Skeletal muscle satellite cell (primary cell): ENCODE measurements around the gene TMEM109.
"Not testable (repeated sequence)": the region's sequence is repeated elsewhere in the genome, so short reads cannot be mapped to it uniquely, and the experiment has no call there.

Experiments
- H3K27me3 ChIP-seq: 2 replicates; pipeline ENCODE4 v1.7.0; 2013; ENCODE audit warnings: low read length; ENCODE audit not compliant: control insufficient read depth, insufficient read depth
- H3K36me3 ChIP-seq: 2 replicates; pipeline ENCODE4 v1.7.0; 2013; ENCODE audit warnings: mild to moderate bottlenecking, control low read depth, low read length; ENCODE audit not compliant: insufficient read depth
- H3K4me1 ChIP-seq: 2 replicates; pipeline ENCODE4 v1.7.0; 2013; ENCODE audit warnings: low read length; ENCODE audit not compliant: control insufficient read depth, insufficient read depth
- H3K4me2 ChIP-seq: 2 replicates; pipeline ENCODE4 v1.7.0; 2013; ENCODE audit warnings: mild to moderate bottlenecking, low read length
- H3K4me3 ChIP-seq: 2 replicates; pipeline ENCODE4 v1.7.0; 2013; ENCODE audit warnings: low read length
- H3K9ac ChIP-seq: 2 replicates; pipeline ENCODE4 v1.7.0; 2013; ENCODE audit warnings: mild to moderate bottlenecking, low read depth, low read length, moderate library complexity
- H3K9me3 ChIP-seq: replicated peaks from 2 replicates; pipeline ENCODE4 v1.7.0; 2013; ENCODE audit warnings: mild to moderate bottlenecking, control low read depth, low read length

TMEM109 gene

GRCh38 chr11:60905551-60906113 is 8.3 kb upstream of the TMEM109 start:
- peak overlapping the region; percentile 99 for H3K9ac ChIP-seq
- H3K9me3 ChIP-seq, result no peaks in the 10 kb centered on the region
- H3K27me3 ChIP-seq, result peaks cover 19% of the 10 kb centered on the region
- peak overlapping the region; percentile 94 for H3K4me3 ChIP-seq
- H3K4me1 ChIP-seq, result peaks cover 16% of the 10 kb centered on the region
- H3K4me2 ChIP-seq, result peak overlapping the region; percentile 88
- peaks cover 30% of the 10 kb centered on the region for H3K36me3 ChIP-seq

DNA sequence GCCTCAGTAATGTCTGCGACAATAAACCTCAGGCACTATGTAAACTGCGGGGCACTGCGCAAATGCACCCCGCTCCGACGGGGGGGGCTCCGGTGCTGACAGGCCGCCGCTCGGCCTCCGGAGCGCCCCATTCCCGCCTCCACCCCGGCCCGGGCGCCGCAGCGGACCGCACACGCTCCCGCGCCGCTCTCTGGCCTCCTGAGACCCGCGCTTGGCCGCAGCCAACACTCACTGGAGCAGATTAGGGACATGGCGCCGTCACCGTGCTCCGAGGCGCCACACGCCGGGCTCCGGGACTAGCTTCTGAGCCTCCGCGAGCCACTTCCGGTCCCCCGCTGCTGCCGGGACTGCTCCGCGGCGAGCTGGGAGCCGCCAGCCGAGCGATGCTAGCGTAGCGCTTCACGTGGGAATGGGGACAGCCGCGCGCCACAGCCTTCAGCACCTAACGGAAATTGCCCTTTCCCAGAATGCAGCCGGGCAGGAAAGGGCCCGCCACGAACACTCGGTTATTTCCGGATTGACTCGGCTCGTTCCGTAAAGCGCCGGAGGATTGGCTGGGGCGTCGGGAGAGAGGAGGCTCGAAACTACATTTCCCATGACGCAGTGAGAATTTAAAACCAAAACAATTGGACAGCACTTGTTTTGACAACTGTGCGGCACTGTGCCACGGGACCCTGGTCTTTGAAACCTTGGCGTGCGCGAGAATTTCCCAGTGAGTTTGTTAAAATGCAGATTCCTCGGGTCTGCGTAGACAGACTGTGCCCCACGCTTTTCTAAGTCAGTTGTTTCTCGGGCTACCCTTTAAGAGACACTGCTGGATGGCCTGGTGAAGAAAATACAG is 7.6 kb upstream of the TMEM109 start, which contains the start of gene PRPF19:
TSS of gene PRPF19 (minus strand) at position 454 of the 841 bp plus-strand sequence. CDS start at position 251, 203 bp downstream.
- Histone ChIP-seq H3K4me2 (peak within 1 kb of the TSS; percentile 88), H3K4me1 (peaks cover 16% of the 10 kb centered on the region), H3K4me3 (peak within 1 kb of the TSS; percentile 94), H3K9me3 (no peaks in the 10 kb centered on the region), H3K9ac (peak within 1 kb of the TSS; percentile 99), H3K36me3 (peaks cover 23% of the 10 kb centered on the region), H3K27me3 (peaks cover 25% of the 10 kb centered on the region)

DNA sequence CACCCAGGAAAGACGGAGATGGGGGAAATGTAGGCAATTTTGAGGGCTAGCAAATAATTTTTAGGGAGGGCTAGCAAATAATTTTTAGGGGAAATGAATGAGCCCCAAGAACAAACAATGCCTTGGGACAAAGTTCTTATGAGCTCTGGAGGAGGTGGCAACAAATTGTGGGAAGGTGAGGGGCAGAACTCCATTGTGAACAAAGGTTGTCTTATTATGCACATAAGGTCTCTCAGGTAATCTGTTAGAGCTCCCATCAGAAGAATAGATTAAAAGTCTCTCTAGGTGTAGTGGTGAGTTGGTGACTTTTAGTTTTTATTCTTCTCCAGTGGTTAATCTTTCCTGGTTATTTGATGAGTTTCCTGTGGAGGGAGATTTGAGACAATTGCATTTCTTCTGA is 5.2 kb upstream of the TMEM109 start:
- Histone ChIP-seq H3K9me3 (no peaks in the 10 kb centered on the region), H3K27me3 (peaks cover 28% of the 10 kb centered on the region), H3K4me3 (no peak overlapping the region), H3K36me3 (peaks cover under 1% of the 10 kb centered on the region), H3K9ac (no peak overlapping the region), H3K4me2 (no peak overlapping the region), H3K4me1 (peaks cover 21% of the 10 kb centered on the region)

- H3K9ac ChIP-seq, H3K4me2 ChIP-seq, H3K36me3 ChIP-seq, H3K4me3 ChIP-seq, H3K9me3 ChIP-seq: not testable (repeated sequence)
- Histone ChIP-seq H3K4me1 (peaks cover 16% of the 10 kb centered on the region), H3K27me3 (peaks cover 28% of the 10 kb centered on the region)
These were observed 4.2 kb upstream of the TMEM109 start for GRCh38 chr11:60909680-60910280.

DNA sequence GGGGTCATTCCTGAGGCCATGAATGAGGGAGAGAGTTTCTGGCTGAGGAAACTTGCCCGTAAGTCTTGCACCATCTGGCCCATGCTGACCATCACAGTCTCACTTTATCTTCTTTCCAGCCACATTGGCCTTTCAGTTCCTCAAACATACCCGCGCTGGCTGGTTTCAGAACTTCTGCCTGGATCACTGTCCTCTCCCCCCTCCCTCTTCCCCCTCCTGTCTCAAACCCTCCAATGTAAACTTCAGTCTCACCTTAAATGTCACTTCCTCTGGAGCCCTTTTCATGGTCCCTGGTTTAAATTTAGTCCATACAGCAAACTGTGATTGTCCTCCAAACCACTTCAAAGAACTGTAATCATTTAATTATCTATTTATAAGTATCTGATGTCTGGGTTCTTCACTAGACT is 3.7 kb upstream of the TMEM109 start:
- Histone ChIP-seq H3K36me3 (no peaks in the 10 kb centered on the region), H3K4me1 (peaks cover 11% of the 10 kb centered on the region), H3K9me3 (no peaks in the 10 kb centered on the region), H3K27me3 (peaks cover 28% of the 10 kb centered on the region), H3K9ac (no peak overlapping the region), H3K4me3 (no peak overlapping the region), H3K4me2 (no peak overlapping the region)

DNA sequence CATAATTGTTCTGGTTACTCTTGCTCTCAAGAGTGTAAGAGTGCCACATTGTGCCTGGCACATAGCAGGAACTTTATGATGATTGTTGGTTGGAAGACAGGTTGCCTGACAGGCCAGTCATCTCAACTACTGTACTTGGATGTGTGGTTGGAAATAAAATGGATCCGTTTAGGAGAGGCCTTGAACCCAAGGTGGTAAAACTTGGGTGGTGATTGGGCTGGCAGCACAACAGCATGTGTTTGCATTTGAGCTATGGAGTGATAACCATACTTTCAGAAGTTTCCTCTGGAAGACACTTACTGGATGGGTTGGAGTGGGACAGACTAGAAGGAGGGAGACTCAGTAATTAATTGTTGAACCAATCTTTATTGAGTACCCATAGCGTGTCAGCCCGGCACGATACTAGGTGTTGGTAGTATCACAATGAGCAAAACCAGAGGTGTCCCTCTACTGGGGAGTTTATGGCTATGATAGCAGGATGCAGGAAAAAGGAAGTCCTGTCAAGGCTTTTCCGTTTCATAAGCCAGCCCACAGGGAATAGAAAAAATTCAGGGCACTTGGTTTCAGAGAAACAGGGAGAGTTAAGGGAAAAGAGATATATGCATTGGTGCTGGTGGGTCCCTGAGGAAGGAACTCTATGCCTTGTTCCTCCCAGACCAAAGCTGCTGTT is 3.1 kb upstream of the TMEM109 start:
- Histone ChIP-seq H3K36me3 (no peaks in the 10 kb centered on the region), H3K4me2 (no peak overlapping the region), H3K4me1 (peaks cover 12% of the 10 kb centered on the region), H3K27me3 (peaks cover 28% of the 10 kb centered on the region), H3K9ac (no peak overlapping the region), H3K4me3 (no peak overlapping the region), H3K9me3 (no peaks in the 10 kb centered on the region)

DNA sequence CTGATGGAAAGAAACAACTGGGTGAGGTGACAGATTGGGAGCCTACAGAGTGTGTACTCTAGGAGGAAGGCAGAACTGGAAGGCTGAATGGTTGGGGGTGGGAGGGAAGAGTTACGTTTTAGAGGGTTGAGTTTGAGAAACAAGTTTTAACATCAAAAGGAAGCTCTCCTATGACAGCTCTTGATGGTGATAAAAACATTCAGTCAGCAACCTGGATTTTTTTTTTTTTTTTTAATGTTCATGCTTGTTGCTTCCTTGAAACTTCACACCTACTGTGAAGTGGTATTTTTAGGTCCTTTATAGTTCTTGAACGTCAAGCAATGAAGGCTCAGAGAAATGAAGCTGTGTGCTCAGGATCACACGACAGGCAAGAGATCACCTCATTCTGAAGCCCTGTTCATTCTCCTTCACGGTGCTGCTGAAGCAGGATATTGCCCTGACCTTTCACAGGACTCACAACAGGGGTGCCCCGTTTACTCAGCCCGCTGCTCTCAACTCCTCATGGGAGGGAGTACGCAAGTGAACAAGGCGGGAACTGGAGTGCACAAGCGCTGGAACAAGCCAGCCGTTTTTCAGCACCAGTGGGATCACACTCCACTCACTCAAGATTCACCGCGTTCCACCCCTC is 1.6 kb upstream of the TMEM109 start:
- H3K36me3 ChIP-seq, result no peaks in the 10 kb centered on the region
- peaks cover 28% of the 10 kb centered on the region for H3K27me3 ChIP-seq
- no peak overlapping the region for H3K9ac ChIP-seq
- H3K4me2 ChIP-seq, result no peak overlapping the region
- H3K4me1 ChIP-seq, result peaks cover 10% of the 10 kb centered on the region
- H3K9me3 ChIP-seq, result no peaks in the 10 kb centered on the region
- H3K4me3 ChIP-seq, result no peak overlapping the region

DNA sequence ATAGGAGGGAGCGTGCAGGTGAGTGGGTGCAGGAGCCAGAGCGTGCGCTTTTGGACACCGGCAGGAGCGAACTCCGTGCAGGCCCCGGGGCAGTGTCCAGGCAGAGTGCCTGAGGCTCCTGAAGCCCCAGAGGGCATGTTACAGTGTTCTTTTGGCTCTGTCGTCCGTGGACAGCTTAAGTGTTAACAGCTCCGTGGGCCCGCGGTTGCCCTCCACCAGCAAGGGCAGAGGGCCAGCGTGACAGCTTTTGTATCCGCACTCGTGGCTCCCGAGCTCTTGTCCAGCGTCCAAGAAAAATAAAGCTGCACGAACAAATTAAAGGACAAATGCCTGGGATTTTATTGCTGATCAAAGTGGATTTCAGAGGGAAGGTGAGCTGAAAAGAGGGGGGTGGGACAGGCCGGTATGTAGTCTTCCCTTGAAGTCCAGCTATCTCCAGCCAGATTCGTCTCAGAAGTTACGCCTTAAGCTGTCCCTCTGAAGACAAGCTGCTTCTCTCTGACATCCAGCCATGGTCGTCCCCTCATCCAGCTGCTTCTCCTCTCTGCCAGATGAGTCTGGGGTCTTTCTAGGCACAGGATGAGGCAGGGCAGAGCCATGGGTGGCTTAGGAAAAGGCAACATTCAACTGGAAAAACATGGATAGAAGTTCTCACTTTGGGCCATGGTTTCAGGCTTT is 968 bp upstream of the TMEM109 start:
- Histone ChIP-seq H3K27me3 (peaks cover 28% of the 10 kb centered on the region), H3K36me3 (no peaks in the 10 kb centered on the region), H3K9me3 (no peaks in the 10 kb centered on the region), H3K9ac (peak overlapping the region; percentile 82), H3K4me1 (peaks cover 10% of the 10 kb centered on the region), H3K4me2 (peak overlapping the region; percentile 77), H3K4me3 (peak overlapping the region; percentile 68)

GRCh38 chr11:60914633-60915247 is 782 bp downstream of the TMEM109 start:
- H3K27me3 ChIP-seq, result peaks cover 17% of the 10 kb centered on the region
- peak overlapping the region; percentile 68 for H3K4me3 ChIP-seq
- no peaks in the 10 kb centered on the region for H3K36me3 ChIP-seq
- no peaks in the 10 kb centered on the region for H3K9me3 ChIP-seq
- H3K4me2 ChIP-seq, result peak overlapping the region; percentile 77
- peaks cover 20% of the 10 kb centered on the region for H3K4me1 ChIP-seq
- peak overlapping the region; percentile 82 for H3K9ac ChIP-seq

- H3K4me1 ChIP-seq, result peaks cover 20% of the 10 kb centered on the region
These were observed 1.4 kb downstream of the TMEM109 start for GRCh38 chr11:60915248-60915914.

More at GRCh38 chr11:60915248-60915914, 1.4 kb downstream of the TMEM109 start:
- Histone ChIP-seq H3K9me3 (no peaks in the 10 kb centered on the region), H3K9ac (peak overlapping the region; percentile 82), H3K4me3 (peak overlapping the region; percentile 68), H3K36me3 (peaks cover 1% of the 10 kb centered on the region), H3K27me3 (peaks cover 11% of the 10 kb centered on the region), H3K4me2 (peak overlapping the region; percentile 77)
